Activated naive CD4-positive, alpha-beta T cell treated with anti-CD3 and anti-CD28 coated beads, Interleukin-2, amount 10 ng/mL, durations not matched to agents 7 days and 5 days (primary cell): Measurements from ENCODE around the gene WDR81.
"Not testable (repeated sequence)": the region's sequence is repeated elsewhere in the genome, so short reads cannot be mapped to it uniquely, and the experiment has no call there.

ENCODE experiments used
- CTCF ChIA-PET: fragments of 350-600 bp; sonication (Branson Sonifier 250); formaldehyde crosslinking; loops from one replicate; lab custom pipeline; 2021; ENCODE audit warnings: antibody characterized with exemption; lab: Charles Lee
- DNase-seq: peaks from one replicate; pipeline ENCODE4 v3.0.0-alpha.2; 2020
- H3K27ac Mint-ChIP-seq: one replicate; pipeline ENCODE4 v1.8.0; 2021; ENCODE audit warnings: mild to moderate bottlenecking, moderate library complexity, mixed read lengths
- H3K27me3 Mint-ChIP-seq: one replicate; pipeline ENCODE4 v1.8.0; 2021; ENCODE audit warnings: mild to moderate bottlenecking, mixed read lengths
- H3K36me3 Mint-ChIP-seq: one replicate; pipeline ENCODE4 v1.8.0; 2021; ENCODE audit warnings: mixed read lengths
- H3K4me1 Mint-ChIP-seq: one replicate; pipeline ENCODE4 v1.8.0; 2021; ENCODE audit warnings: mixed read lengths
- H3K4me3 Mint-ChIP-seq: one replicate; pipeline ENCODE4 v1.8.0; 2021; ENCODE audit warnings: mild to moderate bottlenecking, moderate library complexity, mixed read lengths
- H3K9me3 Mint-ChIP-seq: one replicate; pipeline ENCODE4 v1.8.0; 2021; ENCODE audit warnings: mixed read lengths

Gene WDR81

DNA sequence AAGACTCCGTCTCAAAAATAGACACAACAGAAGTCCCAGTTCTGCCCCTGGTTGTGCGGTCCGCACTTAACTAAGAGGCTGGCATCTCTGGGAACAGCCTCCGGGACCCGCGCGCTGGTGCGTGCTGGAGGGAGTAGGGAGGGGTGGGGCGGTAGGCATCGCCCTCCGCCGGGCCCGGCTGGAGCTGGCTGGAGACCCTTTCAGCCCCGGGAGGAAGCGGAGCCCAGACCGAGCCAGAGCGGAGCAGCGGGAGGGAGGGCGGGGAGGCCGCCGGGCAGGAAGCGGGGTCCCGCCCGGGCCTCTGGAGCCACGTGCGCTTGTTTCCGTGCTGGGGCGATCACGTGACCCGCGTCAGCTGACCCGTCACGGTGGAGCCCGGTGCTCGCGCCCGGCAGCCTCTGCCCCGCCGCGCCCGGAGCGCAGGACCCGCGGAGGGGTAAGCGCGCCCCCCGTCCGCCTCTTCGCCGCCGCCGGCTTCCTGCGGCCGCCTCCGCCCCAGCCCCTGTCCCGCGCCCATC is at the start of gene WDR81:
WDR81 (plus strand) TSS at position 354 of the 518 bp plus-strand sequence. CDS start 256 bp downstream, outside the sequence.
- H3K27ac Mint-ChIP-seq: peak within 1 kb of the TSS; percentile 87
- no peaks in the 10 kb centered on the region for H3K9me3 Mint-ChIP-seq
- H3K4me3 Mint-ChIP-seq: peak within 1 kb of the TSS; percentile 75
- peaks cover 63% of the 10 kb centered on the region for H3K4me1 Mint-ChIP-seq
- no peaks in the 10 kb centered on the region for H3K27me3 Mint-ChIP-seq
- CTCF ChIA-PET: no interaction called here
- peaks cover 16% of the 10 kb centered on the region for H3K36me3 Mint-ChIP-seq
- peak; percentile 94 for DNase-seq

DNA sequence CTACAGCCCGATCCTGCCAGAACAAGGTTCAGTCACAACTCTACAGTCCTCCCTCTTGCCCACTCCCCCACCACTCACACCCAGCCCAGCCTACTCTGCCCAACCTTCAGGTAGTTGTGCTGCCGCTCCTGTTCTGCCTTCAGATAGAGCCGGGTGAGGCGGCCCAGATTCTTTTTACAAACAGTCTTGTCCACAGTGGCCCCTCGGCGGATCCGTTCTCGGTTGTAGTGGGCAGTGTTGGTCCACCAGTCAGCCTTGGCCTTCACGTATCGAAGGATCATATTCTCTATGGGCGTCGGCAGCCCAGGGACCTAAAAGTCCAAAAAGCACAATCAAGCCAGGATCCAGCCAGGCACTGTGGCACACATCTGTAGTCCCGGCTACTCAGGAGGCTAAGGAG is 48.1 kb upstream of the WDR81 start:
- Mint-ChIP-seq H3K27ac (no peak overlapping the region), H3K4me1 (peaks cover 6% of the 10 kb centered on the region), H3K27me3 (no peaks in the 10 kb centered on the region), H3K4me3 (no peak overlapping the region), H3K9me3 (no peaks in the 10 kb centered on the region), H3K36me3 (peaks cover 78% of the 10 kb centered on the region)
- no peak for DNase-seq
- CTCF ChIA-PET: interaction anchor here (1.2 kb wide), 1 partner anchor 8 kb away, joined by 3 read pairs; no protein-coding TSS in a partner anchor

- H3K27me3 Mint-ChIP-seq: peaks cover 4% of the 10 kb centered on the region
- no peaks in the 10 kb centered on the region for H3K9me3 Mint-ChIP-seq
- H3K4me3 Mint-ChIP-seq: peak overlapping the region; percentile 99
- H3K27ac Mint-ChIP-seq: peak overlapping the region; percentile 96
- peaks cover 37% of the 10 kb centered on the region for H3K4me1 Mint-ChIP-seq
- no peak for DNase-seq
- H3K36me3 Mint-ChIP-seq: peaks cover 57% of the 10 kb centered on the region
- CTCF ChIA-PET: interaction anchor here (1.0 to 2.5 kb wide), 2 partner anchors 14 to 38 kb away, joined by 4 to 15 read pairs; no protein-coding TSS in a partner anchor
These were observed 41.0 kb upstream of the WDR81 start for GRCh38 chr17:1683459-1683858.

GRCh38 chr17:1684378-1685189 is 39.9 kb upstream of the WDR81 start, which contains the start of gene PRPF8:
Gene PRPF8 (minus strand): TSS chr17:1684867. CDS start chr17:1684571, 296 bp downstream.
- Mint-ChIP-seq H3K27me3 (peaks cover 4% of the 10 kb centered on the region), H3K4me1 (peaks cover 37% of the 10 kb centered on the region), H3K27ac (peak within 1 kb of the TSS; percentile 96), H3K9me3 (no peaks in the 10 kb centered on the region), H3K36me3 (peaks cover 49% of the 10 kb centered on the region), H3K4me3 (peak within 1 kb of the TSS; percentile 99)
- DNase-seq: peak; percentile 99
- CTCF ChIA-PET: interaction anchor here (0.8 to 2.5 kb wide), 3 partner anchors 15 to 37 kb away, joined by 3 to 15 read pairs (median 4); no protein-coding TSS in a partner anchor

- peaks cover 32% of the 10 kb centered on the region for H3K4me1 Mint-ChIP-seq
- H3K9me3 Mint-ChIP-seq: peaks cover 3% of the 10 kb centered on the region
- H3K27me3 Mint-ChIP-seq: peaks cover 4% of the 10 kb centered on the region
- CTCF ChIA-PET: no interaction called here
- H3K36me3 Mint-ChIP-seq: peaks cover 34% of the 10 kb centered on the region
- no peak overlapping the region for H3K4me3 Mint-ChIP-seq
- no peak overlapping the region for H3K27ac Mint-ChIP-seq
- DNase-seq: no peak
These were observed 38.4 kb upstream of the WDR81 start for GRCh38 chr17:1686086-1686485.

DNA sequence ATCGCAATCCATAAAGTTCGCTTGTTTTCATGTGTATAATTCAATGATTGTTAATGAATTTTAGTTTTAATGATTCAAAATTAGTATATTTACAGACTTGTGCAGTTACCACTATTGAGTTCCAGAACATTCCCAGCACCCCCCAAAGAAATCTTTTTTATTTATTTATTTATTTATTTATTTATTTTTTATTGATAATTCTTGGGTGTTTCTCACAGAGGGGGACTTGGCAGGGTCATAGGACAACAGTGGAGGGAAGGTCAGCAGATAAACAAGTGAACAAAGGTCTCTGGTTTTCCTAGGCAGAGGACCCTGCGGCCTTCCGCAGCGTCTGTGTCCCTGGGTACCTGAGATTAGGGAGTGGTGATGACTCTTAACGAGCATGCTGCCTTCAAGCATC is 36.1 kb upstream of the WDR81 start:
- not testable (repeated sequence) for H3K27ac Mint-ChIP-seq, DNase-seq, H3K9me3 Mint-ChIP-seq, H3K4me3 Mint-ChIP-seq
- peaks cover 14% of the 10 kb centered on the region for H3K36me3 Mint-ChIP-seq
- H3K27me3 Mint-ChIP-seq: peaks cover 11% of the 10 kb centered on the region
- peaks cover 17% of the 10 kb centered on the region for H3K4me1 Mint-ChIP-seq
- CTCF ChIA-PET: interaction anchor here (0.7 kb wide), 1 partner anchor 411 kb away, joined by 3 read pairs; no protein-coding TSS in a partner anchor

GRCh38 chr17:1690544-1691221 is 33.8 kb upstream of the WDR81 start:
- Mint-ChIP-seq H3K4me3 (no peak overlapping the region), H3K36me3 (no peaks in the 10 kb centered on the region), H3K4me1 (no peaks in the 10 kb centered on the region), H3K9me3 (peaks cover 3% of the 10 kb centered on the region), H3K27ac (no peak overlapping the region), H3K27me3 (peaks cover 21% of the 10 kb centered on the region)
- no peak for DNase-seq
- CTCF ChIA-PET: no interaction called here

DNA sequence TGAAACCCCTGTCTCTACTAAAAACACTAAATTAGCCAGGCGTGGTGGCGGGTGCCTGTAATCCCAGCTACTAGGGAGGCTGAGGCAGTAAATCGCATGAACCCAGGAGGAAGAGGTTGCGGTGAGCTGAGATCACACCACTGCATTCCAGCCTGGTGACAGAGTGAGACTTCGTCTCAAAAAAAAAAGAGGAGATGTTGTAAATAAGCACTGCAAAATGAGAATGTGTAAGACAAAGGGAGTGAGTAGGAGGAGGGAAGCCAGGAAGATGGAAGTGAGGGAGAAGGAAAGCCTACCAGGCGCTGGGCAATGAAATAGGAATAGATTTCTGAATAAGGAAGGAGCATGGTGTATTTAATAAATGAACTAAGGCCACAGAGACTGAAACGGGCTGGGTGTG is 31.2 kb upstream of the WDR81 start:
- H3K9me3 Mint-ChIP-seq: peaks cover 3% of the 10 kb centered on the region
- CTCF ChIA-PET: no interaction called here
- no peaks in the 10 kb centered on the region for H3K4me1 Mint-ChIP-seq
- H3K27me3 Mint-ChIP-seq: peaks cover 33% of the 10 kb centered on the region
- DNase-seq: no peak
- no peak overlapping the region for H3K27ac Mint-ChIP-seq
- H3K4me3 Mint-ChIP-seq: no peak overlapping the region
- H3K36me3 Mint-ChIP-seq: no peaks in the 10 kb centered on the region

- CTCF ChIA-PET: no interaction called here
- no peaks in the 10 kb centered on the region for H3K36me3 Mint-ChIP-seq
- peaks cover 39% of the 10 kb centered on the region for H3K27me3 Mint-ChIP-seq
- no peaks in the 10 kb centered on the region for H3K4me1 Mint-ChIP-seq
- peaks cover 3% of the 10 kb centered on the region for H3K9me3 Mint-ChIP-seq
- no peak overlapping the region for H3K27ac Mint-ChIP-seq
- DNase-seq: no peak
- no peak overlapping the region for H3K4me3 Mint-ChIP-seq
These were observed 29.1 kb upstream of the WDR81 start for GRCh38 chr17:1695365-1695764.

- Mint-ChIP-seq H3K27me3 (peaks cover 39% of the 10 kb centered on the region), H3K4me3 (no peak overlapping the region), H3K4me1 (no peaks in the 10 kb centered on the region), H3K9me3 (no peaks in the 10 kb centered on the region), H3K36me3 (no peaks in the 10 kb centered on the region), H3K27ac (no peak overlapping the region)
- DNase-seq: no peak
- CTCF ChIA-PET: no interaction called here
These were observed 26.8 kb upstream of the WDR81 start for GRCh38 chr17:1697681-1698080.

DNA sequence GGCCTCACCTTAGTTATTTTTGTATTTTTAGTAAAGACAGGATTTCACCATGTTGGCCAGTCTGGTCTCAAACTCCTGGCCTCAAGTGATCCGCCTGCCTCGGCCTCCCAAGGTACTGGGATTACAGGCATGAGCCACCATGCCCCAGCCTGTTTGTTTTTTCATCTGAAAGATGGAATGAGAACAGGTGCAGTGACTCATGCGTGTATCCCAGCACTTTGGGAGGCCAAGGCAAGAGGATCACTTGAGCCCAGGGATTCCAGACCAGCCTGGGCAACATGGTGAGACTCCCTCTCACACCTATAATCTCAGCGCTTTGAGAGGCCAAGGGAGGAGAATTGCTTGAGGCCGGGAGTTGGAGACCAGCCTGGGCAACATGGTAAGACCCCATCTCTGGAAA is 24.6 kb upstream of the WDR81 start:
- H3K4me3 Mint-ChIP-seq, H3K36me3 Mint-ChIP-seq, DNase-seq, H3K27ac Mint-ChIP-seq, CTCF ChIA-PET, H3K4me1 Mint-ChIP-seq, H3K9me3 Mint-ChIP-seq: not testable (repeated sequence)
- H3K27me3 Mint-ChIP-seq: peaks cover 40% of the 10 kb centered on the region

GRCh38 chr17:1703063-1703462 is 21.4 kb upstream of the WDR81 start:
- Mint-ChIP-seq H3K4me3 (no peak overlapping the region), H3K27ac (no peak overlapping the region), H3K4me1 (peaks cover 3% of the 10 kb centered on the region), H3K36me3 (no peaks in the 10 kb centered on the region), H3K9me3 (no peaks in the 10 kb centered on the region), H3K27me3 (peaks cover 54% of the 10 kb centered on the region)
- CTCF ChIA-PET: no interaction called here
- no peak for DNase-seq

GRCh38 chr17:1705004-1705403 is 19.5 kb upstream of the WDR81 start:
- H3K4me3 Mint-ChIP-seq: no peak overlapping the region
- peaks cover 5% of the 10 kb centered on the region for H3K4me1 Mint-ChIP-seq
- H3K9me3 Mint-ChIP-seq: no peaks in the 10 kb centered on the region
- no peak overlapping the region for H3K27ac Mint-ChIP-seq
- CTCF ChIA-PET: no interaction called here
- H3K27me3 Mint-ChIP-seq: peaks cover 67% of the 10 kb centered on the region
- no peaks in the 10 kb centered on the region for H3K36me3 Mint-ChIP-seq
- DNase-seq: no peak

- H3K27ac Mint-ChIP-seq: no peak overlapping the region
- DNase-seq: no peak
These were observed 17.4 kb upstream of the WDR81 start for GRCh38 chr17:1707107-1707506.

More at GRCh38 chr17:1707107-1707506, 17.4 kb upstream of the WDR81 start:
- peaks cover 80% of the 10 kb centered on the region for H3K27me3 Mint-ChIP-seq
- no peaks in the 10 kb centered on the region for H3K9me3 Mint-ChIP-seq
- CTCF ChIA-PET: no interaction called here
- no peak overlapping the region for H3K4me3 Mint-ChIP-seq
- H3K36me3 Mint-ChIP-seq: peaks cover 2% of the 10 kb centered on the region
- peaks cover 19% of the 10 kb centered on the region for H3K4me1 Mint-ChIP-seq
